Measurements from ENCODE around the gene PYCR2. TPM values are rescaled to one million over a fixed set of nuclear protein-coding genes. Genes with fewer than 3 reads are reported as not detected.
A peak's percentile ranks its signal among the peaks of the same experiment; 100 is the strongest.

PYCR2 gene
- total RNA-seq, 2 experiments from 2014 or later = 132 to 134 TPM

- intact Hi-C loops (cut with micrococcal nuclease) = no loop called here
- DNase-seq (no peak), ATAC-seq (no peak)
- H3K9me3 Mint-ChIP-seq = no peaks in the 10 kb centered on the region
- no peak overlapping the region for H3K4me3 Mint-ChIP-seq
- no peaks in the 10 kb centered on the region for H3K36me3 Mint-ChIP-seq (ENCODE audit: low read depth)
- no peak for TF ChIP-seq CTCF (IDR thresholded peaks at IDR 0.05)
- no peak overlapping the region for H3K27ac Mint-ChIP-seq
- ChIA-PET POLR2A (no interaction called here), CTCF (interaction anchor here (0.6 to 1.1 kb wide), 2 partner anchors 108 to 412 kb away, joined by 3 read pairs; partner anchors contain the start of gene SRP9)
- H3K27me3 Mint-ChIP-seq = no peaks in the 10 kb centered on the region
- peaks cover 10% of the 10 kb centered on the region for H3K4me1 Mint-ChIP-seq (ENCODE audit: low read depth)
Observed at GRCh38 chr1:225886159-225887029, 37.7 kb downstream of the PYCR2 start.

- Mint-ChIP-seq H3K9me3 (no peaks in the 10 kb centered on the region), H3K27me3 (no peaks in the 10 kb centered on the region), H3K4me1 (ENCODE audit: low read depth) (peaks cover 20% of the 10 kb centered on the region), H3K4me3 (no peak overlapping the region), H3K27ac (no peak overlapping the region), H3K36me3 (ENCODE audit: low read depth) (no peaks in the 10 kb centered on the region)
- ATAC-seq = no peak
- POLR2A ChIA-PET = interaction anchor here (1.5 kb wide), 1 partner anchor 108 kb away, joined by 4 read pairs; the partner anchor contains the start of gene SRP9
- CTCF ChIA-PET = interaction anchor here (0.8 to 1.2 kb wide), 2 partner anchors 48 to 76 kb away, joined by 3 read pairs; no protein-coding TSS in a partner anchor
- intact Hi-C loops (cut with micrococcal nuclease) = no loop called here
- no peak for DNase-seq
- TF ChIP-seq CTCF (IDR thresholded peaks at IDR 0.05) = no peak
Observed at GRCh38 chr1:225885336-225885735, 38.7 kb downstream of the PYCR2 start.

- ATAC-seq (no peak), DNase-seq (no peak)
- POLR2A ChIA-PET = interaction anchor here (0.9 to 5.3 kb wide), 6 partner anchors 14 to 106 kb away, joined by 3 to 35 read pairs (median 19); partner anchors contain the start of genes PYCR2 and SRP9
- peaks cover 36% of the 10 kb centered on the region for H3K4me1 Mint-ChIP-seq (ENCODE audit: low read depth)
- CTCF ChIA-PET = interaction anchor here (0.7 to 4.7 kb wide), 7 partner anchors 10 to 181 kb away, joined by 3 to 32 read pairs (median 5); no protein-coding TSS in a partner anchor
- peak overlapping the region; percentile 75 for H3K27ac Mint-ChIP-seq
- no peaks in the 10 kb centered on the region for H3K9me3 Mint-ChIP-seq
- no peak for TF ChIP-seq CTCF (IDR thresholded peaks at IDR 0.05)
- H3K4me3 Mint-ChIP-seq = peak overlapping the region; percentile 76
- peaks cover 2% of the 10 kb centered on the region for H3K36me3 Mint-ChIP-seq (ENCODE audit: low read depth)
- intact Hi-C loops (cut with micrococcal nuclease) = no loop called here
- H3K27me3 Mint-ChIP-seq = no peaks in the 10 kb centered on the region
Observed at GRCh38 chr1:225883616-225884265, 40.3 kb downstream of the PYCR2 start.

- Mint-ChIP-seq H3K9me3 (no peaks in the 10 kb centered on the region), H3K27me3 (no peaks in the 10 kb centered on the region), H3K4me1 (ENCODE audit: low read depth) (peaks cover 42% of the 10 kb centered on the region), H3K27ac (peak overlapping the region; percentile 84), H3K4me3 (peak overlapping the region; percentile 76), H3K36me3 (ENCODE audit: low read depth) (peaks cover 2% of the 10 kb centered on the region)
- ATAC-seq = peak; percentile 37
- TF ChIP-seq CTCF (IDR thresholded peaks at IDR 0.05) = no peak
- POLR2A ChIA-PET = interaction anchor here (0.6 to 5.3 kb wide), 19 partner anchors 9 to 438 kb away, joined by 3 to 35 read pairs (median 4); partner anchors contain the start of genes EPHX1, PYCR2 and SRP9
- intact Hi-C loops (cut with micrococcal nuclease) = no loop called here
- CTCF ChIA-PET = interaction anchor here (0.7 to 5.6 kb wide), 13 partner anchors 10 to 415 kb away, joined by 3 to 32 read pairs (median 5); partner anchors contain the start of gene SRP9
- peak; percentile 54 for DNase-seq
Observed at GRCh38 chr1:225882694-225883615, 41.1 kb downstream of the PYCR2 start.

Measured in activated CD8-positive, alpha-beta T cell treated with anti-CD3 and anti-CD28 coated beads for 36 hours (primary cell).